Spleen (tissue), 7 donors: ENCODE results near the gene TMEM72.

ENCODE experiments used
- CTCF ChIP-seq, 11 experiments: fragments of 200-600 bp in 7 of 11; fragments of 450-650 bp in 4 of 11; sonication (generic) in 4 of 11; IDR thresholded peaks in 8 of 11; conservative IDR thresholded peaks in 3 of 11; 1 replicate in 7 of 11; 2 replicates in 4 of 11; pipeline versions ENCODE4 v1.4.0 to v1.8.0; 2016 to 2021; ENCODE audit warnings: antibody characterized with exemption in 11 of 11, inconsistent platforms in 4 of 11, mild to moderate bottlenecking in 1 of 11
- POLR2A ChIP-seq, 3 donors: fragments of 450-650 bp; IDR thresholded peaks; one replicate each; pipeline ENCODE4 v1.5.1; 2017; ENCODE audit warnings: antibody characterized with exemption in 3 of 3, mild to moderate bottlenecking in 1 of 3
- POLR2AphosphoS5 ChIP-seq, 3 donors: sonication (generic); formaldehyde crosslinking; IDR thresholded peaks; one replicate each; pipeline ENCODE4 v1.5.1; 2017; ENCODE audit warnings: antibody characterized with exemption in 3 of 3
- donor health status: DM: no; HTN: no; CAD: no; lungs with moderate emphysema.
- donor health status: DM: no; HTN: no; CAD: no.
- donor health status: DM: no; HTN: no; CAD: no.

GRCh38 chr10:44955413-44956070 lies 44.4 kb downstream of the TMEM72 start:
- no peak for TF ChIP-seq CTCF (IDR thresholded peaks at IDR 0.05 in 8 of 11, conservative IDR thresholded peaks at IDR 0.05 in 3 of 11)
- no peak for TF ChIP-seq POLR2AphosphoS5 (IDR thresholded peaks at IDR 0.05)
- TF ChIP-seq POLR2A (IDR thresholded peaks at IDR 0.05): no peak
